CD4-positive, alpha-beta T cell treated with Interleukin-17A for 1 hour (primary cell): ENCODE data around the gene PDGFA.

Experiments used
- DNase-seq: peaks from one replicate; pipeline ENCODE4 v3.0.0-alpha.2; 2020

PDGFA gene

DNA sequence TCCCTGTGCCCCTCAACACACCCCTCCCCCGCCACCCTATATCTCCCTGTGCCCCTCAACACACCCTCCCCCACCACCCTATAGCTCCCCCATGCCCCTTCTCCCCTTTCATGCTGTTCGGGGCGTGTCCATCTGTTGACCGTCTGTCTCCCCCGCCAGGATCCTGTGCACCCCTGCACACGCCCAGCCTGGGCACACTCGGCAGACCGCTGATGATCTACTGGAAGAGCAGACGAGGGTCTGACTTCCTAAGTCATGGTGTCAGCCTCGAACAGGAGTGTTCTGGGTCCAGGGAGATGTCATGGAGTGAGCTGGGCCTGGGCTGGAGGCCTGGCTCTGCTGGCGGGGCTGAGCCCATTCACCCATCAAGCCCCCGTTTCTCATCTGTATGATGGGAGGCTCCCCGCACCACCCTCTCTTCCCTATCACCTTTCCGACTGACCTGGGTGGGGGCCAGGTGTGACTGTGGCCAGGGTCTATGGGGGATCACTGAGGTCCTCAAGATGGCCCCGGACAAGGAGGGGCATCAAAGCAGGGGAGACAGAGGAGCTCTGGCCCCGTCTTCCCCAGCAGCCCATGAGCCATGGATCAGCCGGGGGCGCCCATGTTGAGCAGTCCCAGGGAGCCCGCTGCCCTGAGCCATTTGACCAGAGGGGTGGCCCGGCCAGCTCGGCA, 48.3 kb downstream of the PDGFA start:
- no peak for DNase-seq

DNA sequence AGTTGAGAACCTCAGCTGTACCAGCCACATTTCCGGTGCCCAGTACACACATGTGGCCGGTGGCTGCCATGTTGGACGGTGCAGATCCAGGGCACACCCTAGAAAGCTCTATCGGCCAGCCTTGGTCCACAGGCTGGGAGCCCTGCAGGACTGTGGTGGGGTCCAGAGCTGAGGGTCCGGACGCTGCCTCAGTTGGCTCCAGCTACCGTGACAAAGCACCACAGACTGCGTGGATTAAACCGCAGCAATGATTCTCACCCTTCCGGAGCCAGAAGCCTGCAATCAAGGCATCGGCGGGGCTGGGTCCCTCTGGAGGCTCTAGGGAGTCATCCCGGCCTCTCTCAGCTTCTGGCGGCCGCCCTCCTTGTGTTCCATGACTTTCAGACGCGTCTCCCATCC, 50.1 kb downstream of the PDGFA start:
- no peak for DNase-seq

DNA sequence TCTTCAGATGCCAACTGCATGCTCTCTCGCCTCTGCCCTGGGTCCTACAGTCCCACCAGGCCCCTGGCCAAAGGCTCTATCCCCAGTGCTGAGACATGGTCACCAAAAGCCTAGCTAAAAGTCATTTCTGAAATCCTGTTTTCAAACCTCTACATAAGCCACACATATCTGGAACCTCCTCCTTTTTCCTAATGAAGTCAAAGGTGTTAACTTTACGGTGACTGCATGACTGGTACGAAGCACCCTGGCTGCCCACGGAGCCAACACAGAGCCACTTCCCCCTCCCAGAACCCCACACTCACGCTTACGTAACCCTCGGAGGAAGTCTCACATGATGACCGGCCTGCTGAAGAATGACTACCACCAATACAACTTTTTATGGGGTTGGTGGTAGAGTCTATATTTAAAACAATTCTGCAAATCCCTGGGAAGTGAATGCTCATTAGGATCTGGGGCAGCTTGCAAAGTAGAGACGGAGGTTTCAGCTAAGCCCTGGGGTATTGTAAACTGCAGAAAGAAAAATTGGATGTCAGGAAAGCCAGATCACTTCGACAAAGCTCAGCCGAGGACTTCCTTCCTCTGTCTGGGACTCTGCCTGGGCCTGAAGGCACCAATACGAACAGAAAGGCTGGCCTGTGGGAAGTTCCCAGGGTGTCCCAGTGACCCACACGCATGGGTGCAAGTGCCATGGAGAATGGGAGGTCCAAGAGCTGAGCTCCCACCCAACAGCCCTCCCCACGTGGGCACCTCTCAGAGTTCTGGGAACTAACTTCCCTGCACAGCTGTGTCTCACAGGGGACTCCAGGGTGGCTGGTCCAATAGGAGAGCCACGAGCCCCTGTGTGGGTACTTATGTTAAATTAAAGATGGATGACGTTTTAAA, 50.7 kb downstream of the PDGFA start:
- DNase-seq = no peak

DNA sequence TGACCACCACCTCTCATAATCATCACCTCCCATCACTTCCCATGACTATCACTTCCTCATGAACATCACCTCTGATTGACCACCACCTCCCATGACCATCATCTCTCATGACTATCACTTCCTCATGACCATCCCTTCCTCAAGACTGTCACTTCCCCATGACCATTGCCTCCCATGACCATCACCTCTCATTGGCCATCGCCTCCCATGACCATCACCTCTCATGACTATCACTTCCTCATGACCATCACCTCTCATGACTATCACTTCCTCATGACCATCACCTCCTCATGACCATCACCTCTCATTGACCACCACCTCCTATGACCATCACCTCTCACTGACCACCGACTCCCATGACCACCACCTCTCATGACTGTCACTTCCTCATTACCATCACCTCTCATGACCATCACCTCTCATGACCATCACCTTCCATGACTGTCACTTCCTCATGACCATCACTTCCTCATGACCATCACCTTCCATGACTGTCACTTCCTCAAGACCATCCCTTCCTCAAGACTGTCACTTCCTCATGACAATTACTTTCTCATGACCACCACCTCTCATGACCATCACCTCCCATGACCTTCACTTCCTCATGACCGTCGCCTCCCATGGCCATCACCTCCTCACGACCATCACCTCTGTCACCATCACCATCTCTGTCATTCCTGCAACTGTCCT, 51.6 kb downstream of the PDGFA start:
- no peak for DNase-seq

DNA sequence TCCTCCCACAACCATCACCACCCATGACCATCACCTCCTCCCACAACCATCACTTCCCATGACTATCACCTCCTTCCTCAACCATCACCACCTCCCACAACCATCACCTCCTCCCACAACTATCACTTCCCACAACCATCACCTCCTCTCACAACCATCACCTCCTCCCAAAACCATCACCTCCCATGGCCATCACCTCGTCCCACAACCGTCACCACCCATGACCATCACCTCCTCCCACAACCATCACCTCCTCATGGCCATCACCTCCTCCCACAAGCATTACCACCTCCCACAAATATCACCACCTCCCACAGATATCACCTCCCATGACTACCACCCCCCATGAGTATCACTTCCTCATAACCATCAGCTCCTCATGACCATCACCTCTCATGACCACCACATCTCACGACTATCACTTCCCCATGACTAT, 52.2 kb downstream of the PDGFA start:
- no peak for DNase-seq

DNA sequence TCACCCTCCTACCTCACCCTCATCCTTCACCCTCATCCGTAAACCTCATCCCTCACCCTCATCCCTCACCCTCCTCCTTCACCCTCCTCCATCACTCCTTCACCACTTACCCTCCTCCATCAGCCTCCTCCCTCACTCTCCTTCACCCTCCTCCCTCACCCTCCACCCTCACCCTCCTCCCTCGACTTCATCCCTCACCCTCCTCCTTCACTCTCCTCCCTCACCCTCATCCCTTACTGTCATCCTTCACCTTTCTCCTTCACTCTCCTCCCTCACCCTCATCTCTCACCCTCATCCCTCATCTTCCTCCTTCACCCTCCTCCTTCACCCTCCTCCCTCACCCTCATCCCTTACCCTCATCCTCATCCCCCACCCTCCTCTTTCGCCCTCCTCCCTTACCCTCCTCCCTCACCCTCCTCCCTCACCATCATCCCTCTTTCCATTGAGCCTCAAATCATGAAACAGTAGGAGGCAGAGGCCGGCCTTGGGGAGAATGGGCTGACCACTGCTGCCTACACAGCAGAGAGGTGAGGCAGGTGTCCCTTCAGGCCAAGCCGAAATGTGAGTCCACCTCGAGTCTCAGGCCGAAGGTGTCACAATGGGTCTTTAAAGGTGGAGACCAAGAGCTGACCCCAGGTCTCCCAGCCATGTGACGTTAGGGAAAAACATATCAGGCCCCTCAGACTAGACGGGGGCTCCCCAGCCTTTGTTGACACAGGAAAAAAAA, 53.0 kb downstream of the PDGFA start:
- no peak for DNase-seq

DNA sequence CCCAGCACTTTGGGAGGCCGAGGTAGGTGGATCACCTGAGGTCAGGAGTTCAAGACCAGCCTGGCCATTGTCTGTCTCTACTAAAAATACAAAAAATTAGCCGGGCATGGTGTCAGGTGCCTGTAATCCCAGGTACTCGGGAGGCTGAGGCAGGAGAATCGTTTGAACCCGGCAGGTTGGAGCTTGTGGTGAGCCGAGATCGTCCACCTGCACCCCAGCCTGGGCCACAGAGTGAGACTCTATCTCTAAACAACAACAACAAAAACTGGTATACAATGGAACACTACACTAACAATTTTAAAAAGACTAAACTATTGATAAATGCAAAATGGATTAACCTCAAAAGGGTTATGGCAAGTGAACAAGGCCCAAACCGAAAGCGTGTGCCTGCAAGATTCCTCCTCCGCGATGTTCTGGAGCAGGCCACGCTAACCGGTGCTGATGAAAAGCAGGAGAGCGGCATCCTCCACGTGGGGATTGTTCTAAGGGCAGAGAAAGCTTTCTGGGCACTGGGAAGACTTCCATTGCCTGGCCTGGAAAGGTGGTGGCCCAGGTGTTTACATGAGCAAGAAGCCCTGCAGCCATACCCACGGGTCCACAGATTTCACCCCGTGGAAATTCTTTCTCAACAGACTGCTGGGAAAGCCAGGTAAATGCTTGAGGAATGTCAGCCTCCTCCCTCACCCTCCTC, 53.8 kb downstream of the PDGFA start:
- no peak for DNase-seq

DNA sequence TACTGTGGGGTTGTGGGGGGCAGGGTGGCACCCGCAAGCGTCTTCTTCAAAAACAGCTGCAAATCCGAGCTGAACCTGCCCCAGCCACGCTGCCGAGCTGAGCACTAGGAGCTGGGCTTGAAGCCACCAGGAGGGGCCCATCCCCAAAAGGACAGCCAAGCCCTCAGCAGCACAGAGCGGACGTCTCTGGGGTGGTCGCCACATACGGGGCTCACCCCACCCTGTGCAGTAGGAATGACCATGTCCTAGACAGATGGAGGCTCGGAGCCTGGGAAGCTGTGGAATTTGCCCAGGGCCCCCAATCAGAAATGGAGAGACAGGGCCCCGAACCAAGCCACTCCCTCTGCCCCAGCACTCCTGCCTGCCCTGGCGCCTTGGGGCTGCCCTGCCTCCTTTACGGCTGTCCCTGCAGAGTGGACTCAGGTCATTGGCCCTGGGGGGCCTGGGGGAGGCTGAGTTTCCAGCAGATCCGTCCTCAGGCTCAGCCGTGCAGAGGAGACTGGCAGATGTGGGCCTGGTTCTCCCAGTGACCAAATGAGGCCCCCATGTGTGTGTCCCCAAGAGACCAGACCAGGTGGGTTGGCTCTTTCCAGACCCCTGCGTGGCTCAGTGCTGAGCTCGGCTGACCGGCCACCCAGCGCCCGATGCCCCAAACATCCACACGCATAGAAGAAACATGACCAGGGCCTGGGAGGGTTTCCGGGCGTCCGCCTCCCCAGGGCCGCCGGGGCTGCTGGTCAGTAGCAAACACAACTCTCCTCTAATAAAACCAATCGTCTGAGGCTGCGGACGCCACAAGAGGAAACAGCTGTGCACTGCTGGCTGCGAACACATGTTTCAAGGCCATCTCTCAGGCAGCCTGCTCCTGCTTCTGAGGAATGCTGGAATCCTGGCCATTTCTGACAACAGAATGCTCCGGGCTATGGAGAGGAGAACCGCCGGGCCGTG, 54.9 kb downstream of the PDGFA start:
- no peak for DNase-seq

DNA sequence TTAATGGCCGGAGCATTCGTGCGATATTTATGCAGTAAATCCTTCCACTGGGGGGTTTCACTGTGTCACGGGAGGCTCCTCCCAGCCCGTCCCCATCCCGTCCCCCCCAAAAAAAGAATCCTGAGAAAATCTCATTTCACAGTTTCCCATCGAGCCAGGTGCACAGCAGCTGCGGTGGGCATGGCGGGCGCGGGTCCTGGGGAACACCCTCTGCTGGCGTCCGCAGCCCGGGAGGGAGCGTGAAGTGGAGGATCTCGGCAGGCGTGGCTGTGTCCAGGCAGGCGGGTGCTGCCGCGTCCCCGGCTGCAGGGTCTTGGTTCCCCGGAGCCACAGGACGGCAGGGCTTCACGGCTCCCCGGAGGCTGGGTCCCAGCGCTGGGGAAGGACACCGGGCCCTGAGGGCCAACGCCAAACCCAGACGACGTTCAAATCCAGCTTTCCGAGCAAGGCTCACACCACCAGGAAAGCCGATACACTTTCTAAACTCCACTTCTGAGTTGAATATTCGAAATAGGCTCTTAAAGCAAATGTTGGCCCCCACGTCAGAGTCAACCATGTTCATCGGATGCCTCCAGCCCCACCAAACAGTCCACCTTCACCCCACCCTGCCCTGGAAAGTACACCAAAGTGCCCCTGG, 55.7 kb downstream of the PDGFA start:
- DNase-seq = no peak

DNA sequence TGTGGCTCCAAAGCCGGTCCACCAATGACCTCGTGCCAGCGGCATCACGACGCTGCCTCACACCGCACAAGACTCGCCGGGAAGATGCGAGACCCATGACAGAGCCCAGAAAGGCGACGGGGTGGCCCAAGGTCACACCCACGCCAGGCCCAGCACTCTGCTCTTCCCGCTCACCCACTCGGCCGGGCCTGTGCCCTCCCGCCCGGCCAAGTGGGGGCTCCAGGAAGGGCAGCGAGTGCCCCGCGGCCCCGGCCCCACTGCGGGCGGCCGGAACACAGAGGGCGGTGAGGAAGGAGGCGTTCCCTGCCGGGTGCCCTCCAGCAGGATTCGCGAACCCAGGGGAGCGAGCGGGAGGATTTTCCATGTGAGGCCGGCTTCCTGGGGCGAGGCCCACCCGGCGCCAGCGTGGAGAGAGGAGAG, 56.3 kb downstream of the PDGFA start:
- no peak for DNase-seq

DNA sequence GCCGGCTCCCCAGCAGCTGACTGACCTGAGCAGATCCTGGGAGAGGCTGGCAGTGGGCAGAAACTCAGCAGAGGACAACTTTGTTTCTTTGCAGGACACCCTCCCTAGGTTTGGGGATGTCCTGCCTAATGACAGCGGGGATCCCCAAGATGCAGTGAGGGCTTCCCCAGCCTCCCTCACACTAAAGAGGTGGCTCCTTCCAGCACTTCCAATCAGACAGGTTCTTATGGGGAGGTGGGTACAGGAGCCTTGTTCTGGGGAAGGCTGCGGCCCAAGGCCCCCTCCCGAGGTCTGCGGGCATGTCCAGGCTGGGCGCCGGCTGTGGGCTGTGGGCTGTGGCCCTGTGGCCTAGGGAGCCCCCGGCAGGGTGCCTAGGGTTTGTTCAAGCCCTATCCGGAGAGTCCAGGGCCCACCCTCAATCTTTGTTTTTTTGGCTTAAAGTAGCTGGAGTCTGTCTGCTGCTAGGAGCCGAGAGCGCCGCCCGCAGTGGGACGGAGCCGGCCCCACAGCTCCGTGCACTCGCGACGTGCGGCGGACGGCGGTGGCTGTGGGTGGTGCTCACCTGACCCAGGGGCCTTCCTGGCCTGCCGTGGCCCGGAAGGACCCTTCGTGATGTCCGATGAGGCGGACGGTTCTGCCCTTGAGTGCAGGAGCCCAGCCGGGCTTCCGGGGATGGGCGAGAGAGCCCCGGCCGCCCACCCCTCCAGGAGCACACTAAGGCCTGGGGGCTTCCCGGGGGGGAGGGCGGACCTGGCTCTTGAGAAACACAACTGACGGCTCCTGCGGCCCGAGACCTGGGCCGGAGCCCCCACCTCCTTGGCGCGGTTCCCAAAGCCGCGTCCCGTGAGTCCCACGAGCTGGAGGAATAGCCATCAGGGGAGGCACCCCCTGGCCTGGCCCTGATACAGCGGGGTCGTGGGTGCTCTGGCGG, 57.2 kb downstream of the PDGFA start:
- DNase-seq = no peak

DNA sequence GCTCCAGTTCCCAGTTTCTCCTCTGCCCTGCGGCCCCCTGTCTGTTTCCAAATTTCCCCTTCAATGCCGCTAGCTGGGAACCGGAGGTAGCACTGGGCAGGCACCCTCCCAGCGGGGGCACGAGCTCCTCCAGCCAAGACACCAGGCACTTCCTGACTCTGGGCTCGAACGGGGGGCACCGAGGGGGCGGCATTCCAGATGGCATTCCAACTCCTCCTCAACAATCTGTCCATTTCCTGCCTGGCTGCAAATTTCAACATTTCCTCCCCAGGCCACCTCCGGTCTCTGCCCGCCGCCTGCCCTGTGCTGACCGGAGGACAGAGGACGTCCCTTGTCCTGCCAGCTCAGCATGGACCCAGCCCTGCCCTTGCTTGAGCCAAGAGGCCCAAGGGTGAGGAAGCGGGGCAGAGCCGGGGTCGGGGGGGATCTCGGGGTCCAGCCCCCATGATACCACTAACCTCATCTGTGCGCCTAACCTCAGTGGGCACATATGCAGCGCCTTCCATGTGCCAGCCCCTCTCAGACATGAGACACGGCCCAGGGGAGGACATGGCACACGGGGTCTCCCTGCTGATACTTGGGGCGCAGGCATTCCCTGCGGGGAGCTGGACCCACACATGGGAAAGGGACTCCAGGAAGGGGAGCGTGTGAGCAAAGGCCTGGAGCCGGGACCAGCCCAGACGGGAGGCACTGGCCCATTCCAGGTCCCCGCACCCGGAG, 58.0 kb downstream of the PDGFA start:
- DNase-seq = no peak

DNA sequence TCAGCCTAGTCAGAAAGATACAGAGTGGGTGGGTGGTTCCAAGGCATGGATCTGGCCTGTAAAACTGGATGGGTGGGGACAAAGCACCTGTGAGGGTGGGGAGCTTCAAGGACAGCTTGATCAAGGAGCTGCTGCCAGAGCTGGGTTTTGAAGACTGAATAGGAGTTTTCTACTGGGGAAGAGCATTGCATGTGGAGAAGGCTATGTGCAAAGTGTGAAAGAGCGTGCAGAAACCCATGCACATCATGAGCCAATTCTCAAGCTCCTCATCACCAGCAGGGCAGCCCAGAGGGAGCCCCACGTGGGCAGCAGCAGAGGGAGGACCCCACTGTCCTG, 58.6 kb downstream of the PDGFA start:
- DNase-seq = no peak

DNA sequence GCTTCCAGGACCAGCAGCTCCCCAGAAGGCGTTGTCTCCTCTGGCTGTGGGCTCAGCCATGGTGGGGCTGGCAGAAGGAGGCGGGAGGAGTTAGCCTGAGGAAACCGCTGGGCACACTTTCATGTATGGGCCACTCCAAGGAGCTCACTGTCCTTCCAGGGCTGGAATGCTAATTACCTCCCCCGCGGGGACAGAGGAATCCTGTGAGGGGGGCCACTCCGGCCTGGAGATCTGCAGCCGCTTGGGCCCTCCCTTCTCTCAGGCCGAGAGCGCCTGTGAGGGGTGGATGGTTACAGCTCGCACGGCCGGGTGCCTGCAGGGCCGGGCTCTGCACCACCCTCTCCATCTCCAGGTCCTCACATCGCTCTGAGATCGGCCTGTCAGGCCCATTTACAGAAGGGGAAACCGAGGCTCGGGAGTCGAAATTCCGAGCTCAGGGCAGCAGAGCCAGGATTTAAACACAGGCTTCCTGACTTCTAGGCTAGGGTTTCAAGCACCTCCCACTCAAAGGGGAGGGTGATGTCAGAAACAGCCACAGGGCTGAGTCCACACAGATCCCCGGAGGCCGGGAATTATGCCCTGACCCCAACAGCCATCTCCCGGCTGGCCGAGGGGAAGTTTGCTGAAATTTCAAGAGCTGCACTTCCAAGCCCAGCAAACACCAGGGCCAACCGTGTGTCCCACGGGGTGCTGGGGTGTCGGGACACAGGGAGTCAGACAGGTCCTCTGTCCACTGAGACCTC, 59.1 kb downstream of the PDGFA start:
- DNase-seq = no peak

DNA sequence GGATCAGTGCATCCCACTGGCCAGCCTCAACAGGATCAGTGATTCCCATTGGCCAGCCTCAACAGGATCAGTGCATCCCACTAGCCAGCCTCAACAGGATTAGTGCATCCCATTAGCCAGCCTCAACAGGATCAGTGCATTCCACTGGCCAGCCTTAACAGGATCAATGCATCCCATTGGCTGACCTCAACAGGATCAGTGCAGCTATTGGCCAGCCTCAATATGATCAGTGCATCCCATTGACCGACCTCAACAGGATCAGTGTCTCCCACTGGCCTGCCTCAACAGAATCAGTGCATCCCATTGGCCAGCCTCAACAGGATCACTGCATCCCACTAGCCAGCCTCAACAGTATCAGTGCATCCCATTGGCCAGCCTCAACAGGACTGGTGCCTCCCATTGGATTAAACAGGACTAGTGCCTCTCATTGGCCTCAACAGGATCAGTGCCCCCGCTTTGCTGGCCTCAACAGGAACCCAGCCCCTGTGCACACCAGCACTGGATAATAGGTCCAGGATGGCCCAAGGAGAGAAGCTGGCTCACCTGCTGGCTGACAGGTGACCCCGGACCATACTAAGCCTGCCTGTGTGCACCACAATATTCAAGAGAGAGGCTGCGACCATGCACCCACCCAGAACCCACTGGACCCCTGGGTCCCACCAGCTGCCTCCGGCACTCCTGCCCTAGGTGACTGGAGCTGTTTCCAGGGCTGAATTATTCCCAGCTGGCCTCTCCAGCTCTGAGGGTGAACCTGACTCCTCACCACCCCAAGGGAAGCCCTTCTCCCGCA, 59.9 kb downstream of the PDGFA start:
- DNase-seq = no peak

DNA sequence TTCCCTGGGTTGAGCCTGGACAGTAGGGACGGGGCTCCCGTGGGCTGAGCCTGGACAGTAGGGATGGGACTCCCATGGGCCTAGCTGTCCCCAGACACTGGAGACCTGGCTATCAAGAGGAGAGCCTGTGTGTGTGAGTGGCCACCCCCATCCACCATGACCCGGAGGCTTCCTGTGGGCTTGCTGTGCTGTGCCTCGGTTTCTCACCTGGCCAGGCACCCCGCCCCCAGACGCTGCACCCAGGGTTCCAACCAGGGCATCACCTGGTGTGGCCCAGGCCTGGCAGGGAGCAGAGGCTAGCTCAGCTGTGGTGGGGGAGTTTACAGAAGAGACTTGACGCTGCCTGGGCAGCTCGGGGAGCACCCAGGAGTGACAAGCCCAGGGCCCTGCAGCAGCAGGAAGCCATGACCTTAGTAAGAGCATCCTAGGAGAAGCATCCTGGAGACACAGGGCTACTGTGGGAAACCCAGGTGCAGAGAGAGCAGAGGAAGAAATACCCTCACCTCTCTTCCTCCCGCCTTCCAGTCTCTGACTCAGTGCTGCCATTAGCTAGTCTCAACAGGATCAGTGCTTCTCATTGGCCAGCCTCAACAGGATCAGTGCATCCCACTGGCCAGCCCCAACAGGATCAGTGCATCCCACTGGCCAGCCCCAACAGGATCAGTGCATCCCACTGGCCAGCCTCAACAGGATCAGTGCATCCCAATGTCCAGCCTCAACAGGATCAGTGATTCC, 61.0 kb downstream of the PDGFA start:
- DNase-seq = no peak
